Measurements from ENCODE around the gene PTGIS.

Gene PTGIS

GRCh38 chr20:49469060-49469459 lies 98.9 kb downstream of the PTGIS start:
- no peak for DNase-seq (ENCODE audit: low read depth)

GRCh38 chr20:49468412-49468811 lies 99.5 kb downstream of the PTGIS start:
- no peak for DNase-seq (ENCODE audit: low read depth)

- DNase-seq (ENCODE audit: low read depth), result no peak
These were observed 101.6 kb downstream of the PTGIS start for GRCh38 chr20:49466114-49466912.

- DNase-seq (ENCODE audit: low read depth), result no peak
These were observed 103.4 kb downstream of the PTGIS start for GRCh38 chr20:49464556-49464955.

- DNase-seq (ENCODE audit: low read depth), result no peak
These were observed 105.3 kb downstream of the PTGIS start for GRCh38 chr20:49462626-49463025.

- no peak for DNase-seq (ENCODE audit: low read depth)
These were observed 105.9 kb downstream of the PTGIS start for GRCh38 chr20:49461894-49462620.

- DNase-seq (ENCODE audit: low read depth), result no peak
These were observed 107.0 kb downstream of the PTGIS start for GRCh38 chr20:49460916-49461315.

- DNase-seq (ENCODE audit: low read depth), result no peak
These were observed 107.8 kb downstream of the PTGIS start for GRCh38 chr20:49460131-49460530.

GRCh38 chr20:49459684-49460083 lies 108.3 kb downstream of the PTGIS start:
- no peak for DNase-seq (ENCODE audit: low read depth)

- DNase-seq (ENCODE audit: low read depth), result no peak
These were observed 110.5 kb downstream of the PTGIS start for GRCh38 chr20:49457444-49457843.

GRCh38 chr20:49456646-49457045 lies 111.3 kb downstream of the PTGIS start:
- no peak for DNase-seq (ENCODE audit: low read depth)

GRCh38 chr20:49455691-49456090 lies 112.2 kb downstream of the PTGIS start:
- no peak for DNase-seq (ENCODE audit: low read depth)

All from iris pigment epithelial cell (primary cell).